GM12892 (cell line): ENCODE measurements around the gene NOS3.

Experiments
- POLR2AphosphoS5 ChIP-seq: IDR thresholded peaks from 2 replicates; pipeline ENCODE4 v1.6.1; 2011; ENCODE audit warnings: low read depth, low read length, control low read depth
- TAF1 ChIP-seq: IDR thresholded peaks from 2 replicates; pipeline ENCODE4 v1.6.1; 2011; ENCODE audit warnings: low read depth, mild to moderate bottlenecking, control low read depth, low read length, borderline replicate concordance

GRCh38 chr7:150988230-150989226, 2.3 kb upstream of the NOS3 start:
- no peak for TF ChIP-seq POLR2AphosphoS5
- TF ChIP-seq TAF1 = no peak
